Dendritic cell treated with granulocyte-macrophage colony-stimulating factor and Interleukin-4, amounts not matched to agents 40 ng/mL and 50 ng/mL, for 4 days (primary cell): ENCODE data around the gene NAALADL2.
"Not testable (repeated sequence)": the region's sequence is repeated elsewhere in the genome, so short reads cannot be mapped to it uniquely, and the experiment has no call there.

Experiments used
- H3K27ac Mint-ChIP-seq: one replicate; pipeline ENCODE4 v1.8.0; 2022; ENCODE audit warnings: mild to moderate bottlenecking, mixed read lengths
- H3K27me3 Mint-ChIP-seq: one replicate; pipeline ENCODE4 v1.8.0; 2022; ENCODE audit warnings: mild to moderate bottlenecking, mixed read lengths
- H3K36me3 Mint-ChIP-seq: one replicate; pipeline ENCODE4 v1.8.0; 2022; ENCODE audit warnings: low read depth, mixed read lengths
- H3K4me1 Mint-ChIP-seq: one replicate; pipeline ENCODE4 v1.8.0; 2022; ENCODE audit warnings: low read depth, mixed read lengths
- H3K4me3 Mint-ChIP-seq: one replicate; pipeline ENCODE4 v1.8.0; 2022; ENCODE audit warnings: mild to moderate bottlenecking, moderate library complexity, mixed read lengths
- H3K9me3 Mint-ChIP-seq: one replicate; pipeline ENCODE4 v1.8.0; 2022; ENCODE audit warnings: mixed read lengths
- intact Hi-C: fragments of 100-400 bp; cut with micrococcal nuclease; formaldehyde crosslinking; loops from one replicate; pipeline ENCODE4 v1.15.0; 2022

NAALADL2 gene

GRCh38 chr3:175573226-175573625, 714.1 kb downstream of the NAALADL2 start:
- Mint-ChIP-seq H3K27me3 (no peaks in the 10 kb centered on the region), H3K27ac (no peak overlapping the region), H3K9me3 (peaks cover 9% of the 10 kb centered on the region), H3K4me1 (no peaks in the 10 kb centered on the region), H3K4me3 (no peak overlapping the region), H3K36me3 (no peaks in the 10 kb centered on the region)
- intact Hi-C loops = no loop called here

GRCh38 chr3:175580318-175580717, 721.2 kb downstream of the NAALADL2 start:
- H3K27ac Mint-ChIP-seq = no peak overlapping the region
- intact Hi-C loops = no loop called here
- H3K4me3 Mint-ChIP-seq = no peak overlapping the region
- peaks cover 9% of the 10 kb centered on the region for H3K9me3 Mint-ChIP-seq
- no peaks in the 10 kb centered on the region for H3K27me3 Mint-ChIP-seq
- H3K36me3 Mint-ChIP-seq = no peaks in the 10 kb centered on the region
- H3K4me1 Mint-ChIP-seq = no peaks in the 10 kb centered on the region

GRCh38 chr3:175585898-175586297, 726.8 kb downstream of the NAALADL2 start:
- no peak overlapping the region for H3K27ac Mint-ChIP-seq
- no peak overlapping the region for H3K4me3 Mint-ChIP-seq
- H3K27me3 Mint-ChIP-seq = no peaks in the 10 kb centered on the region
- H3K36me3 Mint-ChIP-seq = no peaks in the 10 kb centered on the region
- intact Hi-C loops = no loop called here
- H3K4me1 Mint-ChIP-seq = no peaks in the 10 kb centered on the region
- H3K9me3 Mint-ChIP-seq = peaks cover 19% of the 10 kb centered on the region

- intact Hi-C loops = no loop called here
- Mint-ChIP-seq H3K4me3 (no peak overlapping the region), H3K4me1 (no peaks in the 10 kb centered on the region), H3K27ac (no peak overlapping the region), H3K36me3 (no peaks in the 10 kb centered on the region), H3K9me3 (peaks cover 42% of the 10 kb centered on the region), H3K27me3 (no peaks in the 10 kb centered on the region)
These were observed 731.6 kb downstream of the NAALADL2 start for GRCh38 chr3:175590745-175591144.

GRCh38 chr3:175591375-175591774, 732.2 kb downstream of the NAALADL2 start:
- Mint-ChIP-seq H3K4me1 (no peaks in the 10 kb centered on the region), H3K27ac (no peak overlapping the region), H3K36me3 (no peaks in the 10 kb centered on the region), H3K9me3 (peaks cover 42% of the 10 kb centered on the region), H3K4me3 (no peak overlapping the region), H3K27me3 (no peaks in the 10 kb centered on the region)
- intact Hi-C loops = no loop called here

GRCh38 chr3:175593331-175593730, 734.2 kb downstream of the NAALADL2 start:
- Mint-ChIP-seq H3K4me3 (no peak overlapping the region), H3K27ac (no peak overlapping the region), H3K27me3 (no peaks in the 10 kb centered on the region), H3K36me3 (no peaks in the 10 kb centered on the region), H3K9me3 (peaks cover 30% of the 10 kb centered on the region), H3K4me1 (no peaks in the 10 kb centered on the region)
- intact Hi-C loops = no loop called here

GRCh38 chr3:175598740-175599139, 739.6 kb downstream of the NAALADL2 start:
- no peaks in the 10 kb centered on the region for H3K36me3 Mint-ChIP-seq
- no peak overlapping the region for H3K4me3 Mint-ChIP-seq
- no peaks in the 10 kb centered on the region for H3K4me1 Mint-ChIP-seq
- intact Hi-C loops = no loop called here
- H3K27me3 Mint-ChIP-seq = no peaks in the 10 kb centered on the region
- H3K27ac Mint-ChIP-seq = no peak overlapping the region
- peaks cover 16% of the 10 kb centered on the region for H3K9me3 Mint-ChIP-seq

- Mint-ChIP-seq H3K27me3 (no peaks in the 10 kb centered on the region), H3K4me1 (no peaks in the 10 kb centered on the region), H3K4me3 (no peak overlapping the region), H3K36me3 (no peaks in the 10 kb centered on the region), H3K9me3 (no peaks in the 10 kb centered on the region), H3K27ac (no peak overlapping the region)
- intact Hi-C loops = no loop called here
These were observed 742.4 kb downstream of the NAALADL2 start for GRCh38 chr3:175601521-175601920.

GRCh38 chr3:175605851-175606250, 746.7 kb downstream of the NAALADL2 start:
- Mint-ChIP-seq H3K27ac (no peak overlapping the region), H3K4me3 (no peak overlapping the region), H3K27me3 (no peaks in the 10 kb centered on the region), H3K4me1 (no peaks in the 10 kb centered on the region), H3K36me3 (no peaks in the 10 kb centered on the region), H3K9me3 (peaks cover 9% of the 10 kb centered on the region)
- intact Hi-C loops = no loop called here

- H3K4me3 Mint-ChIP-seq = no peak overlapping the region
- peaks cover 9% of the 10 kb centered on the region for H3K9me3 Mint-ChIP-seq
- no peak overlapping the region for H3K27ac Mint-ChIP-seq
- H3K36me3 Mint-ChIP-seq = no peaks in the 10 kb centered on the region
- intact Hi-C loops = no loop called here
- no peaks in the 10 kb centered on the region for H3K27me3 Mint-ChIP-seq
- no peaks in the 10 kb centered on the region for H3K4me1 Mint-ChIP-seq
These were observed 747.6 kb downstream of the NAALADL2 start for GRCh38 chr3:175606650-175607318.

GRCh38 chr3:175608356-175608755, 749.2 kb downstream of the NAALADL2 start:
- peaks cover 9% of the 10 kb centered on the region for H3K9me3 Mint-ChIP-seq
- no peak overlapping the region for H3K27ac Mint-ChIP-seq
- no peaks in the 10 kb centered on the region for H3K4me1 Mint-ChIP-seq
- H3K36me3 Mint-ChIP-seq = no peaks in the 10 kb centered on the region
- H3K27me3 Mint-ChIP-seq = no peaks in the 10 kb centered on the region
- intact Hi-C loops = no loop called here
- no peak overlapping the region for H3K4me3 Mint-ChIP-seq

- Mint-ChIP-seq H3K4me1 (no peaks in the 10 kb centered on the region), H3K9me3 (peaks cover 9% of the 10 kb centered on the region), H3K4me3 (no peak overlapping the region), H3K27me3 (no peaks in the 10 kb centered on the region), H3K27ac (no peak overlapping the region), H3K36me3 (no peaks in the 10 kb centered on the region)
- intact Hi-C loops = no loop called here
These were observed 749.8 kb downstream of the NAALADL2 start for GRCh38 chr3:175608911-175609310.

- Mint-ChIP-seq H3K27ac (no peak overlapping the region), H3K27me3 (no peaks in the 10 kb centered on the region), H3K36me3 (no peaks in the 10 kb centered on the region), H3K9me3 (peaks cover 21% of the 10 kb centered on the region), H3K4me3 (no peak overlapping the region), H3K4me1 (no peaks in the 10 kb centered on the region)
- intact Hi-C loops = no loop called here
These were observed 753.5 kb downstream of the NAALADL2 start for GRCh38 chr3:175612487-175613196.

- intact Hi-C loops, H3K4me1 Mint-ChIP-seq, H3K27me3 Mint-ChIP-seq, H3K27ac Mint-ChIP-seq, H3K36me3 Mint-ChIP-seq, H3K4me3 Mint-ChIP-seq: not testable (repeated sequence)
- peaks cover 30% of the 10 kb centered on the region for H3K9me3 Mint-ChIP-seq
These were observed 755.0 kb downstream of the NAALADL2 start for GRCh38 chr3:175614107-175614506.

GRCh38 chr3:175617247-175617646, 758.1 kb downstream of the NAALADL2 start:
- Mint-ChIP-seq H3K4me1 (no peaks in the 10 kb centered on the region), H3K36me3 (no peaks in the 10 kb centered on the region), H3K27me3 (no peaks in the 10 kb centered on the region), H3K4me3 (no peak overlapping the region), H3K27ac (no peak overlapping the region), H3K9me3 (peaks cover 46% of the 10 kb centered on the region)
- intact Hi-C loops = no loop called here
